HCEC 1CT (cell line): ENCODE measurements around the gene HCAR3.

Experiments
- DNase-seq: peaks from one replicate; pipeline ENCODE4 v3.0.0-alpha.2; 2017

HCAR3 gene

GRCh38 chr12:122665759-122666158 is 50.9 kb downstream of the HCAR3 start:
- DNase-seq = no peak

GRCh38 chr12:122665349-122665748 is 51.3 kb downstream of the HCAR3 start:
- DNase-seq = no peak
